Activated naive CD8-positive, alpha-beta T cell treated with anti-CD3 and anti-CD28 coated beads for 36 hours (primary cell): ENCODE measurements around the gene SNAPIN. TPM values are rescaled to one million over a fixed set of nuclear protein-coding genes. Genes with fewer than 3 reads are reported as not detected.
"Not testable (repeated sequence)": the region's sequence is repeated elsewhere in the genome, so short reads cannot be mapped to it uniquely, and the experiment has no call there.

ENCODE experiments used
- DNase-seq: peaks from one replicate; pipeline ENCODE4 v3.0.0; 2021
- H3K27ac Mint-ChIP-seq: one replicate; pipeline ENCODE4 v1.8.0; 2022; ENCODE audit warnings: mild to moderate bottlenecking, moderate library complexity, mixed read lengths
- H3K27me3 Mint-ChIP-seq: one replicate; pipeline ENCODE4 v1.8.0; 2022; ENCODE audit warnings: mild to moderate bottlenecking, mixed read lengths
- H3K36me3 Mint-ChIP-seq: one replicate; pipeline ENCODE4 v1.8.0; 2021; ENCODE audit warnings: mild to moderate bottlenecking, mixed read lengths
- H3K4me1 Mint-ChIP-seq: one replicate; pipeline ENCODE4 v1.8.0; 2021; ENCODE audit warnings: mixed read lengths
- H3K4me3 Mint-ChIP-seq: one replicate; pipeline ENCODE4 v1.8.0; 2022; ENCODE audit warnings: mild to moderate bottlenecking, moderate library complexity, mixed read lengths
- H3K9me3 Mint-ChIP-seq: one replicate; pipeline ENCODE4 v1.8.0; 2022; ENCODE audit warnings: mixed read lengths
- total RNA-seq, 2 experiments: library from RNA; stranded (reverse); gene quantifications; one replicate each; pipeline ENCODE4 v1.2.3, GENCODE V29; 2021

The SNAPIN gene
- total RNA-seq, 2 experiments from 2014 or later: 32.9 to 34.7 TPM

DNA sequence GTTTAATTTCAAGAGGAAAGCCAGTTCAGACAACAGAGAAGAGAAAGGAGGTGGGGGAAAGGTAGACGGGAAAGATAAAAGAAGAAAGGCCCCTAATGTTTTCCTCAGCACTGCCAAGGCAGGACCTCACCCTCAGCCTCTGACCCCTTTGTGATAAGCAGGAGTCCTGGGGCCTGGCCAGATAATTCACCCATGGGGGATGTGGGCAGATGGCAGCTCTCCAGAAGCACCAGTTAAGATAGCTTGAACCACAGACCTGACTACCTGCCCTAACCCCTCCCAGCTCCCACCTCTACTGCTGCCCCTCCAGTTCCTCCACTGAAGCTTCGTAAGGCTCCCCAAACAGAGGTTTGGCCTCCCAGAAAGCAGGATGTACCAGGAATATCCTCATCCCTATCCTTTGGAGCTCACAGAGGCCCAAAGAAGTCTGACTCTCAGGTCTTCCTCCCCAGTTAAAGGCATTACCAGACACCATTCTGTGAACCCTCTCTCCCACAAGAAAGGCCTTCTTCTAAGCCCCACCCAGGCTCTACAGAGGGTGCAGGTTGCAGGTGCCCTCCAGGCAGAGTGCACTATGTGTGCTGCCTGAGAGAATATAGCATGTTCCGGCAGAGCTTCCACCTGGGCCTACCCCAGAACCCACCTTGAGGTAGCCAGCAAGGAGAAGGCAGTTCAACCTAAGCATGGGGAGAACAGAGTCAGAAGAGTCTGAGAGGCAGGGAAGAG is 9.2 kb upstream of the SNAPIN start:
- peak overlapping the region; percentile 33 for H3K4me3 Mint-ChIP-seq
- peaks cover 30% of the 10 kb centered on the region for H3K36me3 Mint-ChIP-seq
- peaks cover 30% of the 10 kb centered on the region for H3K4me1 Mint-ChIP-seq
- no peak for DNase-seq
- peak overlapping the region; percentile 81 for H3K27ac Mint-ChIP-seq
- H3K27me3 Mint-ChIP-seq: no peaks in the 10 kb centered on the region
- H3K9me3 Mint-ChIP-seq: no peaks in the 10 kb centered on the region

DNA sequence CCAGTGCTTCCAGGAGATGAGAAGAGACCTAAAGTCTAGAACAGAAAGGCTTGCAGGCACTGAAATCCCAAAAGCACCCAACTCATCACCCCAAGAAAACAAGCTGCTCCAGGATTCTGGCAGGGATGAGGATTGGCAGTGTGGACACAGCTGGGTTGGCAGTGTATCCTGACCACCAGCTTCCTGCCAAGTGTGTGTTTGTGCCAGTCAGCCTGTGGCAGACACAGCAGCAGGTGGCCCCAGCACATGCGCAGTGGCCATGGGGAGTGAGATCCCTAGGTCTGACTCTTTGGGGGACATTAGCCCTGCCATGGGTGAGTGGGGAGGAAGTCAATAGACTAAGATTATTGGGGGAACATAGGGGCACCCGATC is 8.7 kb upstream of the SNAPIN start:
- DNase-seq: no peak
- Mint-ChIP-seq H3K27ac (peak overlapping the region; percentile 81), H3K9me3 (no peaks in the 10 kb centered on the region), H3K36me3 (peaks cover 26% of the 10 kb centered on the region), H3K27me3 (no peaks in the 10 kb centered on the region), H3K4me1 (peaks cover 29% of the 10 kb centered on the region), H3K4me3 (no peak overlapping the region)

DNA sequence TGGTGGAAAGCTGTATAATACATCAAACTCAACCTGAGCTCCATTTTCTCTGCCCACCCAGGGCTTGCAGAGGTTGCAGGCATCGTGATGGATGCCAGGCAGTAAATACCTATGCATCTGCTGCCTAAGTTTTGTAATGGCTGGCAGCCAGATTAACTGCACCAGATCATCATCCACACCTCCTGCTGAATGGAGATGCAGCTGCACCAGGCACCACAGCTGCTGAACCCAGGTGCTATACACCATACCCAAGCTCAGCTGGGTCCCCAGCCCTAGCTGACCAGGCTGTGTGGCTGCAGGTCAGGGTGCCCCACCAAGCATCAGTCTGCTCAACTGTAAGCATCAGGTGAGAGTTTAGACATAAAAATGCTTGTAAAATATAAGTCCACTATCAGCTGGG is 6.7 kb upstream of the SNAPIN start:
- H3K27me3 Mint-ChIP-seq: no peaks in the 10 kb centered on the region
- peaks cover 23% of the 10 kb centered on the region for H3K4me1 Mint-ChIP-seq
- H3K9me3 Mint-ChIP-seq: no peaks in the 10 kb centered on the region
- H3K4me3 Mint-ChIP-seq: no peak overlapping the region
- no peak overlapping the region for H3K27ac Mint-ChIP-seq
- no peak for DNase-seq
- peaks cover 9% of the 10 kb centered on the region for H3K36me3 Mint-ChIP-seq

DNA sequence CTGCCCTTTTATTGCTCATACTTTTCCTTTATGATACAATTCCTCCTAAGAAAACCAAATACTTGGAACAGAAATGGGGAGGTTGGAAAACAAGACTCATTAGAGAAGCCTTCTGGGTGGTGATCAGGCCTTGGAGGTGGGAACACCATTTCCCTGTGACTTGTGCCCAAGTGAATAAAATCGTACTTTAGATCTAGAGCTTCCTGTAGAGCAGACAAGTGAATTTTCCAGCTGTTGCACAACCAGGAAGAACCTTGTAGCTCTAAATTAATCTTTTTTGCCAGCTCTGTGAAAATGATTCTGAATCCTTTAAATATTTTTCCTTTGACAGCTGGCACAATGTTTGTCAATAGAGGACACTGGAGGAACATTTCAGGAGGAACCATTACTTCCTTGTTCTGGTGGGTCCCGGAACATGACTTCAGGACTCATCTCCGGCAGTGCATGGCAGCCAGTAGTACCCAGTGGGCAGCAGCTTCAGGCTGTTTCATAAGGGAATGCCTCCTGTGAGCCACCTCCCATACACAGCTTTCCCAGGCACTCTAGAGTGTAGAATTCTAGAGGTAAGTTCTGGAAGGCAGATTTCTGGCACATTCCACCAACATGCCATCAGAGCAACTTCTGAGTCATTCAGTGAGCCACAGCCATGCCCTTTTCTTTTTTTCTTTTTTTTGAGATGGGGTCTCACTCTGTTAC is 5.5 kb upstream of the SNAPIN start:
- DNase-seq: no peak
- Mint-ChIP-seq H3K27me3 (no peaks in the 10 kb centered on the region), H3K4me3 (no peak overlapping the region), H3K27ac (no peak overlapping the region), H3K36me3 (peaks cover under 1% of the 10 kb centered on the region), H3K4me1 (peaks cover 21% of the 10 kb centered on the region), H3K9me3 (no peaks in the 10 kb centered on the region)

DNA sequence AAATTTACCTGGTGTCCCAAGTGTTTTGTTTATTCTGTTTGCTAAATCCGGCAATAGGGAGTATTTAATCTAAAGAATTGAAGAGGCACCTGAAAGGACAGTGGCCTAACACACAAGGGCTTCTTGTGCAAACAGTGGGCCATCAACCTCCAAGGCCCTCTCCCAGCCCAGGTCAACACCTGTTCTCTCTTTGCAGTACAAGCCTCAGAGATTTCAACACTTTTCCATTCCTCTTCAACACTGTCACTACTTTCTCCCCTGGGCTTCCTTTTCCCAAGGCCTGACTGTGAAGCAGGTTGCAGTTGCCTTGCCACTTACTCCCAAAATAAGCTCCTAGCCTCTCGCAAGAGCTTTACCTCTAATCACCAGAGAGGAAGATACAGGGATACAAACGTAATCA is 3.2 kb upstream of the SNAPIN start:
- Mint-ChIP-seq H3K4me3 (no peak overlapping the region), H3K4me1 (peaks cover 13% of the 10 kb centered on the region), H3K9me3 (no peaks in the 10 kb centered on the region), H3K27ac (no peak overlapping the region), H3K36me3 (no peaks in the 10 kb centered on the region), H3K27me3 (no peaks in the 10 kb centered on the region)
- DNase-seq: no peak

DNA sequence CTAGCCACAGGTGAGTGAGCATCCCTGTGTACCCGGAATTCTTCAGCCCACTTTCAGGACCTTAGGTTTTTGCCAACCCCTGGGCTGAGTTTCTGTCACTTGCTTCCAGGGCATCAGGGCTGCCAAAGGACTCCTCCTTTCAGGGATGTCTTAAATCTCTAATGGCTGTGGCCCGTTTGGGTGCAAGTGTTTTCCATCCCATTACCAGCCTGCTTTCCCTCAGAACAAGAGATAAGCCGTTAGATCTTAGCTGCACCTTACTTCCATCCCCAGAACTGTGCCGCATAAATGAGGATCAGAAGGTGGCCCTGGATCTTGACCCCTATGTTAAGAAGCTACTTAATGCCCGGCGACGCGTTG is 652 bp downstream of the SNAPIN start:
- H3K27me3 Mint-ChIP-seq: no peaks in the 10 kb centered on the region
- H3K9me3 Mint-ChIP-seq: no peaks in the 10 kb centered on the region
- DNase-seq: no peak
- peak overlapping the region; percentile 98 for H3K4me3 Mint-ChIP-seq
- peaks cover 14% of the 10 kb centered on the region for H3K36me3 Mint-ChIP-seq
- peaks cover 18% of the 10 kb centered on the region for H3K4me1 Mint-ChIP-seq
- H3K27ac Mint-ChIP-seq: peak overlapping the region; percentile 89

DNA sequence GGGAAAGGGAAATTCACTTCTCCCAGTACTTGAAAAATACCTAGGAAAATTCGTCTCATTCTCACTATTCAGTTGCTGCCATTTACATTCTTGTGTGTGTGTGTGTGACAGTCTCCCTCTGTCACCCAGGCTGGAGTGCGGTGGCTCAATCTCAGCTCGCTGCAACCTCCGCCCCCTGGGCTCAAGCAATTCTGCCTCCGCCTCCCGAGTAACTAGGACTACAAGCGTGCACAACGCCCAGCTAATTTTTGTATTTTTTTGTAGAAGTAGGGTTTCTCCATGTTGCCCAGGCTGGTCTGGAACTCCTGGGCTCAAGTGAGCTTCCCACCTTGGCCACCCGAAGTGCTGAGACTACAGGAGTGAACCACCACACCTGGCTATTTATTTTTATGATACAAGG is 1.2 kb downstream of the SNAPIN start:
- peaks cover 17% of the 10 kb centered on the region for H3K36me3 Mint-ChIP-seq
- peak overlapping the region; percentile 89 for H3K27ac Mint-ChIP-seq
- peak overlapping the region; percentile 98 for H3K4me3 Mint-ChIP-seq

DNA sequence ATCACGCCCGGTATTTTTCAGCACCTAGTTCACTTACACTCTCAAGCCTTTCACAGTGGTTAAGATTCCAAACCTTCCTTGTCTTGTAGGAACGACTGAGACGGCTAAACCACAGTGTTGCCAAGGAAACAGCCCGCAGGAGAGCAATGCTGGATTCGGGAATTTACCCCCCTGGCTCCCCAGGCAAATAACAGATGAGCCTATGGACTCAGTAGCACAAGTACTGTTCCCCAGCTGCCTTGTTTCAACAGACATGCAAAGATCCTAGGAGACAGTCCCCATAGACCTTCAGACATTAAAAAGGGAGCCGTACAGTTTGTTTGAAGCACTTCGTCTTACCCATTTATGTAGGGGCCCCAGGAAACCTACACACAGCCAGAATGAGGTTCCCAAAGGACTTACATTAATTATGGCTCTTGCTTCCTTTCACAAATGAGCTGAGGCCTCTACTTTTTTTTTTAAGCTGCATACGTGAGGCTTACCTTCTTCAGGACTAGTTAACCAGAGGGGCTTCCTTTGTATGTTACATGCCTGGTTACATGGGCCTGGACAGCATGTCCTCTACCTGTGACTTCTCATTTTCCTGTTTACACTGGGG is 2.7 kb downstream of the SNAPIN start:
- H3K36me3 Mint-ChIP-seq: peaks cover 29% of the 10 kb centered on the region
- no peaks in the 10 kb centered on the region for H3K9me3 Mint-ChIP-seq
- no peaks in the 10 kb centered on the region for H3K27me3 Mint-ChIP-seq
- H3K27ac Mint-ChIP-seq: peak overlapping the region; percentile 66
- H3K4me1 Mint-ChIP-seq: peaks cover 21% of the 10 kb centered on the region
- no peak overlapping the region for H3K4me3 Mint-ChIP-seq
- no peak for DNase-seq

More for the DNA sequence above, 1.2 kb downstream of the SNAPIN start:
- H3K27me3 Mint-ChIP-seq: no peaks in the 10 kb centered on the region
- H3K4me1 Mint-ChIP-seq: peaks cover 19% of the 10 kb centered on the region
- no peaks in the 10 kb centered on the region for H3K9me3 Mint-ChIP-seq
- DNase-seq: no peak

DNA sequence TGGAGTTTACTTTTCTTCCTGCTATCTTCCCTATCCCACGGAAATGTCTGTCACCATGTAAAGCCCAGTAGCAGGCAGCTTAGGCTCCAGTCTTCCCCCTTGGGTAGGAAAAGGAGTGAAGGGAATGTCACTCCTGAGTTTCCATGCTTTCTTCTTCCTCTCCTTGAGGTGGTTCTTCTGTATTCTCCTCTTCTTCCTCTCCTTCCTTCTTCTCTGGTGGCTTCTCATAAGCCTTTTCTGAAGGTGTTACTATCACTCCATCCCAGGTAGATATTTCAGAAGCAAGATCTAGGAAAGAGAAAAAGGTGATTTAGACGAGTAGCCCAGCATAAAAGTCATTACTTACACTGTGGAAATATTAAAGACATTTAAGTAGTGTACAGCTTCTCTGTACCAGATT is 3.8 kb downstream of the SNAPIN start:
- Mint-ChIP-seq H3K9me3 (no peaks in the 10 kb centered on the region), H3K36me3 (peaks cover 38% of the 10 kb centered on the region), H3K4me3 (no peak overlapping the region), H3K27me3 (no peaks in the 10 kb centered on the region), H3K4me1 (peaks cover 29% of the 10 kb centered on the region), H3K27ac (no peak overlapping the region)
- DNase-seq: no peak

DNA sequence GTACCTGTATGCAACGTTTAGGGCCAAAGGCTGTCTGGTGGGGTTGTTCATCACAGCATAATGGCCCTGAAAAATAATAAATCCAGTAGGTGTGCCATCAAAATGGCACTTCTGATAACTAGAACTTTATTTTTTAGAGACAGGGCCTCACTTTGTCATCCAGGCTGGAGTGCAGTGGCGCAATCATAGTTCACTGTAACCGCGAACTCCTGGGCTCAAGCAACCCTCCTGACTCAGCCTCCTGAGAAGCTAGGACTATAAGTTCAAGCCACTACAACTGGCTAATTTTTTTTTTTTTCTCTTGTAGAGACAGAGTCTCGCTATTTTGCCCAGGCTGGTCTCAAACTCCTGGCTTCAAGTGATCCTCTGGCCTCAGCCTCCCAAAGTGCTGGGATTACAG is 4.7 kb downstream of the SNAPIN start:
- Mint-ChIP-seq H3K9me3 (no peaks in the 10 kb centered on the region), H3K4me3 (no peak overlapping the region), H3K36me3 (peaks cover 47% of the 10 kb centered on the region), H3K27ac (no peak overlapping the region), H3K27me3 (no peaks in the 10 kb centered on the region), H3K4me1 (peaks cover 37% of the 10 kb centered on the region)
- no peak for DNase-seq

DNA sequence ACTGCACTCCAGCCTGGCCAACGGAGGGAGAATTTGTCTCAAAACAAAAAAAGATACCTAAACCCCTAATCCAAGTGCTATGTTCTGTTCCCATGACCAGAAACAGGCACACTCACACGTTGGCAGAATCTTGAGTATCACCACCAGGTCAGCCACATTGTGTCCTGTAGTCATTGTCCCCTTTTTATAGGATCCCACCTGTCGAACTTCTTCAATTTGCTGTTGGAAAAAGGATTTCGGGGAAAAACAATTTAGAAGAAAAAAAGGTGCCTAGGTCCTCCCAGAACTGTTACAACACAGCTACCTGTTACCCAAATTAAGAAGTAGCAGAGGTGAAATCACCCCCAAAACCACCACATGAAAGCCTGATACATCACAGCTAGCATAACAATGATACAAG is 8.9 kb downstream of the SNAPIN start:
- Mint-ChIP-seq H3K9me3 (peaks cover 2% of the 10 kb centered on the region), H3K27ac (peak overlapping the region; percentile 81), H3K4me3 (no peak overlapping the region), H3K36me3 (peaks cover 63% of the 10 kb centered on the region), H3K4me1 (peaks cover 33% of the 10 kb centered on the region), H3K27me3 (no peaks in the 10 kb centered on the region)
- no peak for DNase-seq

DNA sequence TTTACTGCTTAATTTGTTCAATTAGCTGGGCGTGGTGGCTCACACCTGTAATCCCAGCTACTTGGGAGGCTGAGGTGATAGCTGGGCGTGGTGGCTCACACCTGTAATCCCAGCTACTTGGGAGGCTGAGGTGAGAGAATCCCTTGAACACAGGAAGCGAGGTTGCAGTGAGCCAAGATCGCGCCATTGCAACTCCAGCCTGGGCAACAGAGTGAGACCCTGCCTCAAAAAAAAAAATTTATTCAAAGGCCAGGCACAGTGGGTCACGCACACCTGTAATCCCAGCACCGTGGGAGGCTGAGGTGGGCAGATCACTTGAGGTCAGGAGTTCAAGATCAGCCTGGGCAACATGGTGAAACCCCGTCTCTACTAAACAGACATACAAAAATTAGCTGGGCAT is 10.2 kb downstream of the SNAPIN start:
- peak overlapping the region; percentile 51 for H3K27ac Mint-ChIP-seq
- peaks cover 59% of the 10 kb centered on the region for H3K36me3 Mint-ChIP-seq
- not testable (repeated sequence) for DNase-seq, H3K4me3 Mint-ChIP-seq, H3K27me3 Mint-ChIP-seq, H3K9me3 Mint-ChIP-seq
- H3K4me1 Mint-ChIP-seq: peaks cover 33% of the 10 kb centered on the region

DNA sequence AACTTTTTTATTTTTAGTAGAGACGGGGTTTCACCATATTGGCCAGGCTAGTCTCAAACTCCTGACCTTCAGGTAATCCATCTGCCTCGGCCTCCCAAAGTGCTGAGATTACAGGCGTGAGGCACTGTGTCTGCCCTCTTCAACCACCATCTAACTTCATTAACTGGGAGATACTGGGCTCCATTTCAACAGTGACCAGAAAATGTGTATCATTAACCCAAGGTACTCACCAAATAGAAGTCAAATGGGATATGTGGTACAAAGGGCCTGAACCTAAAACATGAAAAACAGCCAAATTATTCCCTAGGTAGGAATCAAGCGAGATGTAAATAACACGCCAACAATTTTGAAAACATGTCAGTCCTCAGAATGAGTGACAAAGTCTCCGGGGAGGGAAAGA is 11.1 kb downstream of the SNAPIN start:
- Mint-ChIP-seq H3K9me3 (peaks cover 2% of the 10 kb centered on the region), H3K4me1 (peaks cover 33% of the 10 kb centered on the region), H3K36me3 (peaks cover 53% of the 10 kb centered on the region), H3K27me3 (no peaks in the 10 kb centered on the region), H3K4me3 (no peak overlapping the region), H3K27ac (no peak overlapping the region)
- DNase-seq: no peak

DNA sequence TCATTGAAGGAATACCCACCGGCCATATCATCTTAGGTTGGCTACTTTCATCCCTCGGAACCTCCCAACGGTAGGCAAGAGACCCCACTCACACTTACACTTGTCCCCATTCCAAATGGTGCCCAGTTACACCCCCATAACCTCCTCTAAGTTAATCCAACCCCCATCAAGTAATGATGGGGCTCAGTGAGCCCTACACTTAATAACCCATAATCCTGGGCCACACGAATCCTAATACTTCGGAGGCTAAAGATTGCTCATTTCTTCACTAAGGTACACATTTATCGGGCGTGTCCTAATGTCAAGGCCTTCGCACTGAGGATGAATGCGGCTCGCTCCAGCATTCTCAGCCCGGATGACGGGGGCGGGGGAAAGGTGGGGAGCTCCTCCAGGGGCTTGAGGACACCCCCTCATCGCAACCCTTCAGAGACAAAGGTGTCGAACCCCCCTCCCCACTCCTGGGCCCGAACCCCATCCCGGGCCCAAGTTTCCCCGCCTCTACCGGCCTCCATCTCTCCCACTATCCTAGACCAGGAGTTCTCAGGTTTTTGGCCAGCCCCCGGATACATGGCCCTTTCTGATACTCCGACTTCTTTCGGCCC is 11.9 kb downstream of the SNAPIN start:
- peaks cover 2% of the 10 kb centered on the region for H3K9me3 Mint-ChIP-seq
- peaks cover 29% of the 10 kb centered on the region for H3K4me1 Mint-ChIP-seq
- no peaks in the 10 kb centered on the region for H3K27me3 Mint-ChIP-seq
- H3K27ac Mint-ChIP-seq: no peak overlapping the region
- no peak overlapping the region for H3K4me3 Mint-ChIP-seq
- H3K36me3 Mint-ChIP-seq: peaks cover 46% of the 10 kb centered on the region
- DNase-seq: peak; percentile 25

DNA sequence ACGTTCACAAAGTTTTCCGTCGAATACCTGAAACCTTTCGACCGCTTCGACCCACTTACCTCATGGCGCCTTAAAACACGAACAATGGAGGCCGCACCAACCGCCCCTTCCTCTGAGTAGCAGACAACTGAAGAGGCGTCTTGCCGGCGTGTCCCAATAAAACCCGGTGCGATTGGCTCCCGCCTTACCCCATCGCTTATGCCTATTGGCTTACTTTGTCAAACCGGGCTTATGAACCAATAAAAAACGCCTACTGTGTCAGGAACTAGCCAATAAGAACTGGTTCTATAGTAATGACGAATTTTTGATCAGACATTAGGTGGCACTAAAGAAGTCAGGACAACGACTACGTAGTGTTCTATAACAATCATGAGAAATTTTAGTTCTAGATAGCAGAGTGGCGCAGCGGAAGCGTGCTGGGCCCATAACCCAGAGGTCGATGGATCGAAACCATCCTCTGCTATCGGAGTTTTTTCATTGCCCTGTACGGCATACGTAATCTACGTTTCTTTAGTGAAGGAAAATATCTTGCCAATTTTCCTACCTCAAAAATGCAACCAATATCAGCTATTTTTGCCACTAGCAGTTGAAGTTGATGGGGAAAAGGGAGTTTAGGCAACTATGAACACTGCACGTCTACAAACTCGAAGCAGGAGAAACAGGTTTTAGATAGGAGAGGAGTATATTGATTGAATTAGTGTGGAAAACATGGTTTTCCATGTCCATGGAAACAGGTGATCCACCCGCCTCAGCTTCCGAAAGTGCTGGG is 12.5 kb downstream of the SNAPIN start, which contains the start of gene ILF2:
Gene ILF2 (minus strand): TSS at position 135 of the 769 bp plus-strand sequence. CDS start 71 bp downstream, at position 64.
- peaks cover 29% of the 10 kb centered on the region for H3K4me1 Mint-ChIP-seq
- H3K27ac Mint-ChIP-seq: peak within 1 kb of the TSS; percentile 83
- H3K4me3 Mint-ChIP-seq: no peak within 1 kb of the TSS
- H3K36me3 Mint-ChIP-seq: peaks cover 42% of the 10 kb centered on the region
- H3K27me3 Mint-ChIP-seq: no peaks in the 10 kb centered on the region
- peaks cover 2% of the 10 kb centered on the region for H3K9me3 Mint-ChIP-seq
- peak; percentile 95 for DNase-seq
